ENCODE measurements around the gene ANXA8. TPM values are rescaled to one million over a fixed set of nuclear protein-coding genes. Genes with fewer than 3 reads are reported as not detected.
A peak's percentile ranks its signal among the peaks of the same experiment; 100 is the strongest.

Gene ANXA8
- total and polyA plus RNA-seq, 4 donors = 0.09 to 1.6 (median 1.1) TPM

DNA sequence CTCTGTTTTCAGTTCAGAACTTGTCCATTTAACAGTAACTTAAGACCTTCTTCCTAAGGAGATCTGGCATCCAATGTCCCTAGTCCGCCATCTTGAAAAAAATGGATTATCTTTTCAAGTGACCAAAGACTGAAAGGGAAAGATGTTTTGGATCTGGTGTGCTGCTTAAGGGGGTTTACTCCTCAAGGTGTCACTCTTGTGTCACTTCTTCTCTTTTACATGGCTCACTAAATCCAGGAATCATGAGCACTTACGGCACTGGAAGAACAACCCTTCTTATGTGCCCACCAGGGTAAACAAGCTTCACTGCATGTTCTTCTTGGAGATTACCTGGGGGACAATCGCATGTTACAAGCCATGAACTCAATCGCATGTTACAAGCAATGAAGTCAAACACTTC is 43.7 kb downstream of the ANXA8 start:
- no peaks in the 10 kb centered on the region for H3K27me3 ChIP-seq (ENCODE audit: control insufficient read depth in 4 of 4, insufficient read depth in 4 of 4, low read length in 3 of 4)
- no peak overlapping the region for H3K9ac ChIP-seq (ENCODE audit: low read depth in 1 of 2, low read length in 2 of 2)
- H3K4me3 ChIP-seq (ENCODE audit: low read depth in 1 of 3, low read length in 3 of 3) = no peak overlapping the region
- H3K36me3 ChIP-seq (ENCODE audit: control insufficient read depth in 4 of 4, insufficient read depth in 3 of 4, low read depth in 1 of 4, low read length in 3 of 4) = no peaks in the 10 kb centered on the region
- H3K9me3 ChIP-seq (ENCODE audit: control insufficient read depth in 4 of 4, low read length in 3 of 4) = no peaks in the 10 kb centered on the region
- no peak overlapping the region for H3K27ac ChIP-seq (ENCODE audit: low read depth in 1 of 2, low read length in 2 of 2)
- WGBS = 86% methylated on average over 4 of the region's 4 CpGs
- no peak for DNase-seq (ENCODE audit: low spot score)
- TF ChIP-seq, protein P1, sequence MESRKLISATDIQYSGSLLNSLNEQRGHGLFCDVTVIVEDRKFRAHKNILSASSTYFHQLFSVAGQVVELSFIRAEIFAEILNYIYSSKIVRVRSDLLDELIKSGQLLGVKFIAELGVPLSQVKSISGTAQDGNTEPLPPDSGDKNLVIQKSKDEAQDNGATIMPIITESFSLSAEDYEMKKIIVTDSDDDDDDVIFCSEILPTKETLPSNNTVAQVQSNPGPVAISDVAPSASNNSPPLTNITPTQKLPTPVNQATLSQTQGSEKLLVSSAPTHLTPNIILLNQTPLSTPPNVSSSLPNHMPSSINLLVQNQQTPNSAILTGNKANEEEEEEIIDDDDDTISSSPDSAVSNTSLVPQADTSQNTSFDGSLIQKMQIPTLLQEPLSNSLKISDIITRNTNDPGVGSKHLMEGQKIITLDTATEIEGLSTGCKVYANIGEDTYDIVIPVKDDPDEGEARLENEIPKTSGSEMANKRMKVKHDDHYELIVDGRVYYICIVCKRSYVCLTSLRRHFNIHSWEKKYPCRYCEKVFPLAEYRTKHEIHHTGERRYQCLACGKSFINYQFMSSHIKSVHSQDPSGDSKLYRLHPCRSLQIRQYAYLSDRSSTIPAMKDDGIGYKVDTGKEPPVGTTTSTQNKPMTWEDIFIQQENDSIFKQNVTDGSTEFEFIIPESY (IDR thresholded peaks at IDR 0.05) = no peak
- TF ChIP-seq HNF4A (conservative IDR thresholded peaks at IDR 0.05) (no peak), CTCF (IDR thresholded peaks at IDR 0.05; ENCODE audit: low read depth, low read length, missing input control) (no peak), FOXA1 (IDR thresholded peaks at IDR 0.05) (no peak), RXRA (IDR thresholded peaks at IDR 0.05) (no peak), EGR1 (IDR thresholded peaks at IDR 0.05; ENCODE audit: low read depth in 2 of 2) (no peak), ATF3 (IDR thresholded peaks at IDR 0.05) (no peak), FOXA2 (IDR thresholded peaks at IDR 0.05) (no peak), JUND (IDR thresholded peaks at IDR 0.05) (no peak)
- TF ChIP-seq, protein P2, sequence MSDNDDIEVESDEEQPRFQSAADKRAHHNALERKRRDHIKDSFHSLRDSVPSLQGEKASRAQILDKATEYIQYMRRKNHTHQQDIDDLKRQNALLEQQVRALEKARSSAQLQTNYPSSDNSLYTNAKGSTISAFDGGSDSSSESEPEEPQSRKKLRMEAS (IDR thresholded peaks at IDR 0.05) = no peak
- H3K4me1 ChIP-seq (ENCODE audit: control insufficient read depth in 4 of 4, insufficient read depth in 4 of 4, low read length in 3 of 4) = no peaks in the 10 kb centered on the region

DNA sequence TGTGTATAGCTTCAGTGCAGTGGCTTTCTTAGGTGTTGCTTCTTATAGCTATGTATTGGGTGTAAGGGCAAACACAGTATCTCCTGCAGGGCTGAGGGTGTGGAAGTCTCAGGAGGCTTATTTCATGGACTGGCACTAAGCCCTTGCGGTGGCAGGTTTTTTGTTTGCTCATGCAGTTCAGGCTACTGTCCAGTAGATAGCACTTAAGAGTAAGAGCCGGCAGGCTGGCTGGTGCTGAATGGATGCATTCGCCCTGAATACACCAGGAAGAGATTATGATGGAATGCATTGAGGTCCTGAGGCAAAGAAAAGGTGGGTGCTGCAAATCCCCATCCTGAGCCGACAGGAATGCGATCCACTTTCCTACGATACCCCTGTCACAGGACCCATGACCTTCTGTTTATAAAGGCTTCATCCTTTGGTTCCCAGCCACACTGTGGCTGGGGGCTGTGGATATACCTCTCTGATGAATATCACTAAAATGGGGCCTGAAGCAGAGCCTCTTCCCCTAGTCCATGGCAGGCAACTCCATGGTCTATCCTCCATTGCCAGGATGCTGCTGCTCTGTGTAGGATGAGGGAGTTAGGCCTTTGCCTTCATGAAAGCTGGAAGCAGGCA is 44.9 kb downstream of the ANXA8 start:
- H3K27ac ChIP-seq (ENCODE audit: low read depth in 1 of 2, low read length in 2 of 2) = no peak overlapping the region
- no peaks in the 10 kb centered on the region for H3K4me1 ChIP-seq (ENCODE audit: control insufficient read depth in 4 of 4, insufficient read depth in 4 of 4, low read length in 3 of 4)
- peak; percentile 32 for DNase-seq (ENCODE audit: low spot score)
- H3K36me3 ChIP-seq (ENCODE audit: control insufficient read depth in 4 of 4, insufficient read depth in 3 of 4, low read depth in 1 of 4, low read length in 3 of 4) = no peaks in the 10 kb centered on the region
- no peak for TF ChIP-seq TAF1 (conservative IDR thresholded peaks at IDR 0.05)
- TF ChIP-seq RAD21 (IDR thresholded peaks at IDR 0.05) = peak; percentile 75 to 81
- TF ChIP-seq CTCF (IDR thresholded peaks at IDR 0.05; ENCODE audit: low read depth, low read length, missing input control) = peak; percentile 72
- TF ChIP-seq RXRA (IDR thresholded peaks at IDR 0.05) = no peak
- no peak overlapping the region for H3K9ac ChIP-seq (ENCODE audit: low read depth in 1 of 2, low read length in 2 of 2)
- WGBS = 41% methylated on average over 6 of the region's 6 CpGs
- H3K9me3 ChIP-seq (ENCODE audit: control insufficient read depth in 4 of 4, low read length in 3 of 4) = peaks cover 0 to 6% (median 0%) of the 10 kb centered on the region in 4 donors
- no peak overlapping the region for H3K4me3 ChIP-seq (ENCODE audit: low read depth in 1 of 3, low read length in 3 of 3)
- H3K27me3 ChIP-seq (ENCODE audit: control insufficient read depth in 4 of 4, insufficient read depth in 4 of 4, low read length in 3 of 4) = no peaks in the 10 kb centered on the region
